Cardiac fibroblast (primary cell): ENCODE measurements around the gene MYEOV.

Experiments
- DNase-seq, 2 donors: peaks; one replicate each; pipeline versions ENCODE4 v3.0.0 to v3.0.0-alpha.2; 2010; ENCODE audit warnings: low read depth in 2 of 2
- H3K4me3 ChIP-seq, 2 donors: replicated peaks in 1 of 2; 1 replicate in 1 of 2; 2 replicates in 1 of 2; pipeline ENCODE4 v1.5.1; 2011; ENCODE audit warnings: low read depth in 2 of 2, low read length in 2 of 2, mild to moderate bottlenecking in 2 of 2, moderate library complexity in 1 of 2
- CTCF ChIP-seq: IDR thresholded peaks from one replicate; pipeline ENCODE4 v1.5.1; 2011; ENCODE audit warnings: low read depth, mild to moderate bottlenecking, low read length, inconsistent platforms

Gene MYEOV

GRCh38 chr11:69265911-69266510 lies 27.9 kb upstream of the MYEOV start:
- no peak for TF ChIP-seq CTCF
- no peak for DNase-seq
- H3K4me3 ChIP-seq, result no peak overlapping the region

- no peak for TF ChIP-seq CTCF
- no peak overlapping the region for H3K4me3 ChIP-seq
- no peak for DNase-seq
These were observed 26.6 kb upstream of the MYEOV start for GRCh38 chr11:69267395-69267805.

GRCh38 chr11:69268911-69269310 lies 25.0 kb upstream of the MYEOV start:
- DNase-seq, result no peak
- no peak overlapping the region for H3K4me3 ChIP-seq
- TF ChIP-seq CTCF, result no peak

GRCh38 chr11:69269388-69269787 lies 24.6 kb upstream of the MYEOV start:
- no peak for DNase-seq
- no peak for TF ChIP-seq CTCF
- H3K4me3 ChIP-seq, result no peak overlapping the region

- no peak for DNase-seq
- TF ChIP-seq CTCF, result no peak
- H3K4me3 ChIP-seq, result no peak overlapping the region
These were observed 23.8 kb upstream of the MYEOV start for GRCh38 chr11:69269926-69270697.

- no peak overlapping the region for H3K4me3 ChIP-seq
- TF ChIP-seq CTCF, result no peak
- no peak for DNase-seq
These were observed 23.0 kb upstream of the MYEOV start for GRCh38 chr11:69270941-69271340.
